ENCODE measurements around the gene PREX1.
A peak's percentile ranks its signal among the peaks of the same experiment; 100 is the strongest.

PREX1 gene

DNA sequence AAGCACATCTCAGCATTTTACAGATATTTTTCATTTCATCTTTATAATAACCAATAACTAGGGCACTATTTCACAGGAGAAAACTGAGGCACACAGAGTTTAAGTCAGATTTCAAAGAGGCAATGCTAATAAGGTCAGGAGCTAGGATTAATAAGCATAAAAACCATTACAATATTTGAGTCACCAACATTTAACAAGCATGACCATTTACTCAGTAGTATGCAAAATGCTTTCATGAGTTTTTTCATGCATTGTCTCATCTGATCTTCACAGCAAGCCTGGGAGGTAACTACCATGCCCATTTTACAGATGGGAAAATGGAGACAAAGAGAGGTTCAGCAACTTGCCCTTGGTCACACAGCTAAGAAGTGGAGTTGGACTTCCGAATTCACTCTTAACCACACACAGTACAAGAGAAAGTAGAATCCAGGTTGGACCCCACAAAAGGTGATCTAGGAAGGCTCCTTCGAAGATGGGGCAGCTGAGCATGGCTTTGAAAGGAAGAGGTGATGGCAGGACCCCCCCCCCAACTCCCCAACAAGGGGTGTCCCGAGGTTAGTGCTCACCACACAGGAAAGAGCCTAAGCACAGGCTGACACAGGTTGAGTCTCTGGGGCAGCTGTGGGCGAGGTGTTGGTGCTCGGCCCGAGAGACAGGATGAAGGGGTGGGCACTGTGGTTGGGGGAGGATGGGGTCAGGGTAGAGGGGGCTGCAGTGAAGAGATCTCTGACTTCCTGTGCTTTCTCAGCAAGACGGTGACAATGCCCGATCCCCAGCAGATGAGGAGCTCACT lies 108.8 kb downstream of the PREX1 start:
- peak; percentile 26 to 28 for DNase-seq (ENCODE audit: low read depth in 2 of 2)

- DNase-seq (ENCODE audit: low read depth in 2 of 2), result no peak
Observed at GRCh38 chr20:48717680-48718223, 110.0 kb downstream of the PREX1 start.

DNA sequence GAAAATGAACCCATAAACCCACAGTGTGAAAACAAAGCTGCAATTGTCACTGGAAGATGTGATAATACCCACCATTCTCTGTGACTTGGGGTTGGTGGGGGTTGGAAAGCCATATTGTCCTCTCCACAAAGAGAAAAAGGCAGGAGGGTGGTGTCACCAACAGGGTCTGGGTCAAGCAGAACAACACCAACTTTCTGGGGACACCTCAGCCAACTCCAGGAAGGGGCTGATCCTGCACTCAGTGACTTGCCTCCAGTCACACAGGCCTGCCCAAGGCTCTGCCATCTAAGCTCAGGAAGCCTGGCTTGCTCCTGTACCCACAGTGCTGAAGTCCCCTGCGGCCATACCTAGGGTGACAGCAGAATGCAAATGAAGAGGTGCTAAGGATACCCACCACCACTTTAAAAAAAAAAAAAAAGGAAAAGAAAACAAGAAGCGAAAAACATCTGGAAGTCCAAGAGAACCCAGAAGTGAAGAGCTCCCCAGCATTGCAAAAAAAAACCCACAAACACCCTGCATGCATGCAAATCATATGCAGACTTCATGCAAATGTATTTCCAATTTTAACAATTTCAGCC lies 110.6 kb downstream of the PREX1 start:
- DNase-seq (ENCODE audit: low read depth in 2 of 2), result no peak

- no peak for DNase-seq (ENCODE audit: low read depth in 2 of 2)
Observed at GRCh38 chr20:48716541-48716940, 111.3 kb downstream of the PREX1 start.

DNA sequence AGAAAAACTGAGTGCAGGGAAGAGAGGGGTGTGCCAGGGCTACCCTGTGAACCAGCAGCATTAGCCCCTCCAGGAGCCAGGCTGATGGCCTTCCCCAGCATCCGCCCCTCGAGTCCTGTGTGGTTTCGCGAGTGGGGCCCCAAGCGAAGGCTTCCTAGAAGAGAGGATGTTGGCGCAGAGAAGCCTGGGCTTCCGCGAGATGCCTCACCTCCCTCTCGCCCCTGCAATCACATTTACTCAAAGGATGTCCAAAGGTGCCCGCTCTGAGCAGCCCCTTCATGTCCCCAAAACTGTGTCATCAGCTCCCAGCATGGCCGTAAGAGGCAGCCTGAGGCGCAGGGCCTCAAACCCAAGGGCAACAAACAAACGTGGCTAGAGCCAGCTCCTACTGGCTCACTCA lies 111.7 kb downstream of the PREX1 start:
- DNase-seq (ENCODE audit: low read depth in 2 of 2), result peak; percentile 20 to 45

DNA sequence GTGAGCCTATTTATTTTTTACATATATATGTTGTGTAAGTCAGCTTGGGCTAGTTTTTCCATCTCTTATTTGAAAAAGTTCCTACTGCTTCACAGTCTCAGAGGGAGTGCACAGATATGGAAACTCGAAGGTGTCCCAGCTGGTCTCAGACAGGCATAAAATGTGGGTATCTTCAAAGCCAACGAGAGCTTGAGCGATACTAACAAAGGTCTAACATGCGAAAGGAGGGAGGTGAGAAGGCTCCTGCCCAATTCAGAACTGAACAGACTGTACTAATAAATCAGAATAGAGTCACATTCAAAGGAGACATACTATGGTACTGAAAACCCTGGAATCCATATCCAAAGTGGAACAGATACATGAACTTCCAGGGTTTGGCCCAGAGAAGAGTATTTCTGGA lies 113.0 kb downstream of the PREX1 start:
- no peak for DNase-seq (ENCODE audit: low read depth in 2 of 2)

DNA sequence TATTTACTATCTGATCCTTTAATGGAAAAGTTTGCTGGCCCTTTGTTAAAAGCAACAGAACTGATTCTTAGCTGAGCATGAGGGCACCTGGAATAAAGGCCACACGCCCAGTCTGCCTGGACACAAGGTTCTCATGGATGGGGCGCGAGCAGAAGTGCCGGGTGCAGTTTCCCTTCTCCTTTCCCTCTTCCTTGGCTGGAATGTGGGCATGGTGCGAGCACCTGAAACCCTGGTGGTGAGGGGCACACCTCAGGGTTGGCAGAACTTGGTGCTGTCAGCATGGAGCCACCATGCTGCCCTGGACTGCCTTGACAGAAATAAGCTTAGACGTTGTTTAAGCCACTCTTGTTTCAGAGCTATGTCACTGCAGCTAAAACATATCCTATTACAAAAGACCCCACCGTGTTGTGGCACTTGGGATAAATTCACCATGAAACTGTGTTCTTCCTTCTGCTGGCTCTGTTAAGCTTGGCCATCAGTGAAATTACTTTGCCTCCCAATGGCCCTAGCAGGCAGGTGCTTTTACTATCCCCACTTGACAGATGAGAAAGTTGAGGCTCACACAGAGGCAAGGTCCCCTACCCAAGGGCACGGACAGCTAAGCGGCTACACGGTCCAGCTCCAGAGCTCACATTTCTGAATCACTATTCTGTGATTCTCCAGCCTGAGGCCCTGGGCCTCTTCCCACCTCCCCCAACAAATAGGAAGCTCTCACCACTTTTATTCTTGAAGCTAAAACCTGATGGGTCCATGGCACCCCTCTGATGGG lies 115.9 kb downstream of the PREX1 start:
- DNase-seq (ENCODE audit: low read depth in 2 of 2), result no peak

DNA sequence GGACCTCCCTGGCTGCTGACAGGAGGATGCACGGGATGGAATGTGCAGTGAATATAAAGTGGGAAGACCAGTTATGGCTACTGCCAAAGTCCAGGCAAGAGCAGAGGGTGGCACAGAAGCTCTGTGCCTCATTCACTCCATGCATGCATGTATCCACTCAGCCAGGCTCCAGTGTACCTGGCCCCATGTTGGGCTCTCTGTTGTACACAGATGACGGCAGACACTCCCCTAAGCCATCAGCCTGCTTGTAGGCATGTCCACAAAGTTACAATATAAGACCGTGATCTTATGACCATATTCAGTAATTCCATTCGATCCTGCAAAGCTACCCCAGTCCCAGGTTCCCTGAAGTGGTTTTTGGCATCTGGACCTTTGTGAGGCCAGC lies 116.8 kb downstream of the PREX1 start:
- DNase-seq (ENCODE audit: low read depth in 2 of 2), result no peak

GRCh38 chr20:48710341-48711043 lies 117.3 kb downstream of the PREX1 start:
- no peak for DNase-seq (ENCODE audit: low read depth in 2 of 2)

DNA sequence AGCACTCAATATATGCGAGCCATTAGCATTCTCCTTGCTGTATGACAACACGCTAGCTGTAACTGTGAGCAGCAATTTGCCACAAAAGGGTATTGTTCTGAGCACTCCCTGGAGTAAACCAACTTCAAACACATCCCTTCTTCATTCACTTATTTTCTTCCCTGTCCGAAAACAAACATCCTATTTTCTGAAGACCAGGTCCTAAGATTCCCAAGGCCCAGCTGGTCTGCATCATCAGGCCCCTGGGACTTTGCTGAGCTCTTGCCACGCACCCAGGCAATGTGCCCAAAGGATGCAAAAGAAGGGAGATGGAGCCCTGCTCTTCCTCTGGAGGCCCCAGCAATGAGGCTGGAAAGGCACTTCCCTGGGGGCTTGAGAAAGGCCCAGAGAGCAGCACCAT lies 118.1 kb downstream of the PREX1 start:
- no peak for DNase-seq (ENCODE audit: low read depth in 2 of 2)

DNA sequence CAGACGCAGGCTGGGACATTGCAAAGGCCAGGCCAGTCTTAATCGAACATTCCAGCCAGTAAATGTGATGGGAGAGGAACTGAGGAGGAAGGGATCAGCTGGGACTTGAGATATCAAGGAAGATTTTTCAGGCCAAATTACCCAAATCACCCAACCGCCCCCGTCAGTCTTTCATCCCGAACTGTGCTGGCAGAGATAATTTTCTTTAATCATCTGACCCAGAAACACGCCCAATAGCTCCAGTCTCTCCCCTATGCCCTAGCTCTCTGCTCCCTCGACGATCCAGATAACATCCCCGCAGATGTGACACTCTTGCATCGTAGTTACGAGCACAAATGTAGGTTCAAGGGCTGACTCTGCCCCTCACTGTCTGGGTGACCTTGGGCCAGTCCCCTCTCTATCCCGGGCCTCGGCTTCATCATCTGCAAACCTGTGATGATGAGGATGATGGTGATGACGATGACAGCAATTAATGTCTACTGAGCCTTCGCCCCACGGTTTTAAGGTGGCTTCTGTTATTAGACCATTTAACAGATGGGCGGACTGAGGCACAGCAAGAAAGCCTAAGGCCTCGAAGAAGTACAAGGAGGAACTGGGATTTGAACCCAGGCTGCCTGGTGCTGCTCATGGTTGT lies 118.6 kb downstream of the PREX1 start:
- no peak for DNase-seq (ENCODE audit: low read depth in 2 of 2)

DNA sequence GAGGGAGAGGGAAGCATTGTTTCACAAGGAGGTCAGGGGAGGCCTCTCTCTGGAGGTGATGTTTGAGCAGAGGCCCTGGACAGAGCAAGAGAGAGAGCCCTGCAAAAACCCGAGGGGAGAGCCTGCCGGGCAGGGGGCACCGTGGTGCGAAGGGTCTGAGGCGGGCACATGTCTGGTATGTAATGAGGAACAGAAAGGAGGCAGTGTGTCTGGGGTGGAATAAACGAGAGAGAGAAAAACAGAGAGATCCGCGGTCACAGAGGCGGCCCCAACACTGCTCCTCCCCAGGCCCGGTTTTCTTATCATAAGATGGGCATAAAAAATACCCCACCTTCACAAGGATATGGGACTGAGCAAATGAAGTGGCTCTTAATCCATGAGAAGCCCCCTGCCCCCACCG lies 119.2 kb downstream of the PREX1 start:
- DNase-seq (ENCODE audit: low read depth in 2 of 2), result no peak

- no peak for DNase-seq (ENCODE audit: low read depth in 2 of 2)
Observed at GRCh38 chr20:48708116-48708515, 119.7 kb downstream of the PREX1 start.

DNA sequence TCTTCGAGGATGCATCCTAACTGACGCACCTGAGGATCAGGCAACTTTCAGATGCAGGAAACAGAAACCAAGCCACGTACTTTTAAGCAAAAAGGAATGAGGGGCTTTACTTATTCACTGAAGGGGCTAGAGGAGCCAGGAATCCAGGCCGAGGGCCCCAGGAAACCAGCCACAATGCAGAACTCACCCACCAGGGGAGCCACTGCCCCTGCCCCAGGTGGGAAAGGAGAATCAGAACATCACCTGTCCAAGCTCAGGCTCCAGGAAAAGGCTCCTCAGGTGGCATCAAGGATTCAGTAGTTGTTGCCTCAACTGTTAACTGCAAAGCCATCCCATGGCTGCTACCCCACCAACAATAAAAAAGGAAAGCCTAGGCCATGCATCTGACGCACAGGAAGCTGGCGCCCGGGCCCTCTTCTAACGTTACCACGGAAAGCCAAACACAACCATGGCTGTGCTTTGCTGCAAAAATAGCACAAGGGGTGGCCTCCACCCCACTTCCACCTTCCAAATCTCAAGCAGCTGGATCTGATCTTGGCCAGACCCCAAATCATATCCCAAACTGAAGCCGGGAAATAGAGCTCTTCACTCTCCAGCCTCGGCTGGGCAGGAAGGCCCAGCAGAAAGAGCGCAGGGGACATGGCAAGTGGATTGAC lies 121.0 kb downstream of the PREX1 start:
- DNase-seq (ENCODE audit: low read depth in 2 of 2), result no peak

GRCh38 chr20:48706116-48706656 lies 121.6 kb downstream of the PREX1 start:
- no peak for DNase-seq (ENCODE audit: low read depth in 2 of 2)

DNA sequence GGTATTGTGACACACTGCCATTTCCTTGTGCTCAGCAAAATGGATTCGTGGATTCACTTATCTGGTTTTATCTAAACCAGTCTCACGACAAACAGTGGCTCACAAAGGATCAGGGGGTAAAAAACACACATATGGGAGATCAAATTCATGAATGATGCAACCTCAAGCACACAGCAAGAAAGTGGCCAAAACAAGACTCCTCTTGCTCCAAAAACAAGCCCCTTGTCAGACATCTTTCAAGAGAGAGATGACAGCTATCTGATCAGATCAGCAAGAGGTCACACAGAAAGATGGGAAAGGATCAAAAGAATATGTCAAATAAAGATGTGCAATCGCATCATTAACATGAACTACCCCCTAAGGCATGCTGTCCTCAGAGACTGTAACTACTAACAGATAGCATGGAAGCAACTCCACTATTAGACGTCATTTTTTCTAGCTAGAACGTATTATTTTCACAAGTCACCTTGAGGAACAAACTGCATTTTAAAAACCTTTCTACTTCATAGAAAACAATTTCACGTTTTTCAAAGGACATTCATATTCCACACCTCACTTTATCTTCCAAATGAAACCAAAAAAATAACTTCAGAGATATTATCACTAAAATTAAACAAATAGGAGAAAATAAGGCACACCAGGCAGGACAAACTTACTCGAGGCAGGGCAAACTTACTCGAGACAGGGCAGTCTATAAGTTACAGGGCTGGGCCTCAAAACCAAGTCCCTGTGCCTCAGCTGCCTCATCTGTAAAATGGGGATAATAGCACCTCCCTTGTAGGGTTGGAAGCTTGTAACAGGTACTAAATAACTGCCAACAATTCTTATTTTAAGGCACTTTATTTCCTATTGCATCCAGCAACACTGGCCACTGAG lies 122.3 kb downstream of the PREX1 start:
- DNase-seq (ENCODE audit: low read depth in 2 of 2), result no peak

DNA sequence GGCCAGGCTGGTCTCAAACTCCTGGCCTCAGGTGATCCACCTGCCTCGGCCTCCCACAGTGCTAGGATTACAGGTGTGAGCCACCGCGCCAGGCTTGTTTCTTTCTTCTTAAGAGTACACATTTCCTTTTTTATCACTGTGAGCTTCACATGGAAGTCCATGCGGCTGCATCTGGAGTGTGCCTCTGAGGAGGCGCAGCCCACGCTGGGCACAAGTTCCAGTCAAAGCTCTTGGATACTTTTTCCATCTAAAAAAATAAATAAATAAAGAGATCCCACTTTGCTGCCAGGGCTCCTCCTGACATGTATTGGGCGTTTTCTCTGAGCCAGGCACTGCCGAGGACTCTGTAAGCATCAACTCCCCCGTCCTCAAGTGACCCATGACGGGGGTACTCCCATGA lies 123.0 kb downstream of the PREX1 start:
- DNase-seq (ENCODE audit: low read depth in 2 of 2), result no peak

- DNase-seq (ENCODE audit: low read depth in 2 of 2), result no peak
Observed at GRCh38 chr20:48703511-48704219, 124.1 kb downstream of the PREX1 start.

- no peak for DNase-seq (ENCODE audit: low read depth in 2 of 2)
Observed at GRCh38 chr20:48703107-48703506, 124.7 kb downstream of the PREX1 start.
